ENCODE data around the gene PEX7. TPM values are rescaled to one million over a fixed set of nuclear protein-coding genes. Genes with fewer than 3 reads are reported as not detected.
"Not testable (repeated sequence)": the region's sequence is repeated elsewhere in the genome, so short reads cannot be mapped to it uniquely, and the experiment has no call there.

PEX7 gene
- total RNA-seq, 1 donor from 2014 or later = 6.9 TPM

- TF ChIP-seq CTCF (IDR thresholded peaks at IDR 0.05; ENCODE audit: unreplicated experiment) = no peak
- no peak for DNase-seq (ENCODE audit: low spot score, unreplicated experiment)
- Mint-ChIP-seq H3K9me3 (ENCODE audit: low read depth) (peaks cover 8% of the 10 kb centered on the region), H3K4me3 (ENCODE audit: low read depth) (no peak overlapping the region), H3K27me3 (peaks cover 8% of the 10 kb centered on the region), H3K36me3 (ENCODE audit: insufficient read depth) (peaks cover 2% of the 10 kb centered on the region), H3K27ac (no peak overlapping the region), H3K4me1 (ENCODE audit: low read depth) (no peaks in the 10 kb centered on the region)
Measured at GRCh38 chr6:136947037-136947436, 124.6 kb downstream of the PEX7 start.

- H3K27ac Mint-ChIP-seq; H3K9me3 Mint-ChIP-seq (ENCODE audit: low read depth); DNase-seq (ENCODE audit: low spot score, unreplicated experiment); H3K4me3 Mint-ChIP-seq (ENCODE audit: low read depth); H3K27me3 Mint-ChIP-seq; H3K4me1 Mint-ChIP-seq (ENCODE audit: low read depth); H3K36me3 Mint-ChIP-seq (ENCODE audit: insufficient read depth): not testable (repeated sequence)
Measured at GRCh38 chr6:136949957-136950356, 127.6 kb downstream of the PEX7 start.

GRCh38 chr6:136950436-136951126 is 128.2 kb downstream of the PEX7 start:
- peaks cover 9% of the 10 kb centered on the region for H3K27me3 Mint-ChIP-seq
- H3K9me3 Mint-ChIP-seq (ENCODE audit: low read depth) = peaks cover 8% of the 10 kb centered on the region
- peaks cover 2% of the 10 kb centered on the region for H3K36me3 Mint-ChIP-seq (ENCODE audit: insufficient read depth)
- no peak for TF ChIP-seq CTCF (IDR thresholded peaks at IDR 0.05; ENCODE audit: unreplicated experiment)
- H3K27ac Mint-ChIP-seq = no peak overlapping the region
- H3K4me1 Mint-ChIP-seq (ENCODE audit: low read depth) = no peaks in the 10 kb centered on the region
- no peak overlapping the region for H3K4me3 Mint-ChIP-seq (ENCODE audit: low read depth)
- DNase-seq (ENCODE audit: low spot score, unreplicated experiment) = no peak

GRCh38 chr6:136952714-136953260 is 130.4 kb downstream of the PEX7 start:
- Mint-ChIP-seq H3K36me3 (ENCODE audit: insufficient read depth) (peaks cover 2% of the 10 kb centered on the region), H3K4me1 (ENCODE audit: low read depth) (peaks cover 3% of the 10 kb centered on the region), H3K27me3 (peaks cover 7% of the 10 kb centered on the region), H3K4me3 (ENCODE audit: low read depth) (no peak overlapping the region), H3K27ac (no peak overlapping the region), H3K9me3 (ENCODE audit: low read depth) (peaks cover 8% of the 10 kb centered on the region)
- no peak for DNase-seq (ENCODE audit: low spot score, unreplicated experiment)
- no peak for TF ChIP-seq CTCF (IDR thresholded peaks at IDR 0.05; ENCODE audit: unreplicated experiment)

- no peaks in the 10 kb centered on the region for H3K9me3 Mint-ChIP-seq (ENCODE audit: low read depth)
- H3K36me3 Mint-ChIP-seq (ENCODE audit: insufficient read depth) = no peaks in the 10 kb centered on the region
- DNase-seq (ENCODE audit: low spot score, unreplicated experiment) = no peak
- TF ChIP-seq CTCF (IDR thresholded peaks at IDR 0.05; ENCODE audit: unreplicated experiment) = no peak
- no peak overlapping the region for H3K27ac Mint-ChIP-seq
- peaks cover 5% of the 10 kb centered on the region for H3K27me3 Mint-ChIP-seq
- no peak overlapping the region for H3K4me3 Mint-ChIP-seq (ENCODE audit: low read depth)
- H3K4me1 Mint-ChIP-seq (ENCODE audit: low read depth) = peaks cover 18% of the 10 kb centered on the region
Measured at GRCh38 chr6:136955123-136955522, 132.7 kb downstream of the PEX7 start.

Data from progenitor cell of endocrine pancreas (in vitro differentiated cells).